Stimulated activated CD4-positive, alpha-beta T cell treated with anti-CD3 and anti-CD28 coated beads, TNF-alpha, amount 100 ng/mL, for 48 hours (primary cell): Measurements from ENCODE around the gene KIRREL3.

ENCODE experiments used
- DNase-seq, 3 donors: peaks; one replicate each; pipeline ENCODE4 v3.0.0-alpha.2; 2020; ENCODE audit warnings: low read depth in 3 of 3

Gene KIRREL3

GRCh38 chr11:126830216-126830806, 170.3 kb downstream of the KIRREL3 start:
- DNase-seq: no peak

GRCh38 chr11:126829716-126830115, 170.9 kb downstream of the KIRREL3 start:
- no peak for DNase-seq

- no peak for DNase-seq
These were observed 176.4 kb downstream of the KIRREL3 start for GRCh38 chr11:126824035-126824607.

- DNase-seq: no peak
These were observed 177.3 kb downstream of the KIRREL3 start for GRCh38 chr11:126823274-126823673.

- no peak for DNase-seq
These were observed 178.7 kb downstream of the KIRREL3 start for GRCh38 chr11:126821827-126822226.

GRCh38 chr11:126819194-126819593, 181.4 kb downstream of the KIRREL3 start:
- DNase-seq: no peak

- no peak for DNase-seq
These were observed 182.8 kb downstream of the KIRREL3 start for GRCh38 chr11:126817523-126818450.

- no peak for DNase-seq
These were observed 183.5 kb downstream of the KIRREL3 start for GRCh38 chr11:126817096-126817495.

GRCh38 chr11:126816645-126817044, 183.9 kb downstream of the KIRREL3 start:
- DNase-seq: no peak

- DNase-seq: no peak
These were observed 185.5 kb downstream of the KIRREL3 start for GRCh38 chr11:126815111-126815510.

- no peak for DNase-seq
These were observed 189.8 kb downstream of the KIRREL3 start for GRCh38 chr11:126810776-126811175.

- DNase-seq: no peak
These were observed 190.9 kb downstream of the KIRREL3 start for GRCh38 chr11:126809514-126810289.

- DNase-seq: no peak
These were observed 191.7 kb downstream of the KIRREL3 start for GRCh38 chr11:126808836-126809235.

GRCh38 chr11:126808296-126808695, 192.3 kb downstream of the KIRREL3 start:
- DNase-seq: no peak

- DNase-seq: no peak
These were observed 194.7 kb downstream of the KIRREL3 start for GRCh38 chr11:126805870-126806269.

- no peak for DNase-seq
These were observed 196.2 kb downstream of the KIRREL3 start for GRCh38 chr11:126804363-126804762.

GRCh38 chr11:126800009-126800408, 200.6 kb downstream of the KIRREL3 start:
- no peak for DNase-seq

- no peak for DNase-seq
These were observed 203.0 kb downstream of the KIRREL3 start for GRCh38 chr11:126797457-126798169.

- no peak for DNase-seq
These were observed 207.0 kb downstream of the KIRREL3 start for GRCh38 chr11:126793596-126793995.

- no peak for DNase-seq
These were observed 208.6 kb downstream of the KIRREL3 start for GRCh38 chr11:126791991-126792390.

- DNase-seq: no peak
These were observed 209.1 kb downstream of the KIRREL3 start for GRCh38 chr11:126791446-126791845.
